ENCODE data around the gene HMSD.
A peak's percentile ranks its signal among the peaks of the same experiment; 100 is the strongest.
"Not testable (repeated sequence)": the region's sequence is repeated elsewhere in the genome, so short reads cannot be mapped to it uniquely, and the experiment has no call there.

The HMSD gene

GRCh38 chr18:63949068-63949737 is at the start of gene HMSD:
TSS of gene HMSD (plus strand) at chr18:63949301. CDS start at chr18:63953456, 4,155 bp downstream.
- peak; percentile 39 to 64 for DNase-seq

GRCh38 chr18:63903851-63904570 is 45.1 kb upstream of the HMSD start:
- DNase-seq: no peak

GRCh38 chr18:63904694-63905093 is 44.4 kb upstream of the HMSD start:
- no peak for DNase-seq

GRCh38 chr18:63905361-63905760 is 43.7 kb upstream of the HMSD start:
- DNase-seq: no peak

- DNase-seq: no peak
Observed at GRCh38 chr18:63906056-63906455, 43.0 kb upstream of the HMSD start.

- DNase-seq: no peak
Observed at GRCh38 chr18:63907664-63908063, 41.4 kb upstream of the HMSD start, which contains the start of gene SERPINB10. TSS of gene SERPINB10 (plus strand) at chr18:63907958. CDS start at chr18:63915511, 7,553 bp downstream.

GRCh38 chr18:63908858-63909257 is 40.2 kb upstream of the HMSD start:
- no peak for DNase-seq

GRCh38 chr18:63909870-63910269 is 39.2 kb upstream of the HMSD start:
- no peak for DNase-seq

GRCh38 chr18:63917817-63918216 is 31.3 kb upstream of the HMSD start:
- DNase-seq: no peak

- DNase-seq: no peak
Observed at GRCh38 chr18:63922049-63922448, 27.1 kb upstream of the HMSD start.

- DNase-seq: no peak
Observed at GRCh38 chr18:63924551-63924950, 24.6 kb upstream of the HMSD start.

- DNase-seq: no peak
Observed at GRCh38 chr18:63928331-63928730, 20.8 kb upstream of the HMSD start.

- DNase-seq: not testable (repeated sequence)
Observed at GRCh38 chr18:63929369-63929768, 19.7 kb upstream of the HMSD start.

GRCh38 chr18:63930773-63931354 is 18.2 kb upstream of the HMSD start:
- no peak for DNase-seq

- peak; percentile 69 to 74 for DNase-seq
Observed at GRCh38 chr18:63936156-63936931, 12.8 kb upstream of the HMSD start.

- DNase-seq: no peak
Observed at GRCh38 chr18:63936932-63937393, 12.1 kb upstream of the HMSD start.

- DNase-seq: no peak
Observed at GRCh38 chr18:63940008-63940407, 9.1 kb upstream of the HMSD start.

- DNase-seq: not testable (repeated sequence)
Observed at GRCh38 chr18:63940543-63941050, 8.5 kb upstream of the HMSD start.

- DNase-seq: no peak
Observed at GRCh38 chr18:63947051-63947790, 1.9 kb upstream of the HMSD start.

- no peak for DNase-seq
Observed at GRCh38 chr18:63951302-63951705, 2.2 kb downstream of the HMSD start.

GRCh38 chr18:63953811-63954210 is 4.7 kb downstream of the HMSD start:
- DNase-seq: no peak

- no peak for DNase-seq
Observed at GRCh38 chr18:63956755-63957154, 7.7 kb downstream of the HMSD start.

All from CD4-positive, alpha-beta T cell treated with Interferon alpha-2 for 1 hour (primary cell).